Tibial nerve (tissue), 4 donors: ENCODE measurements around the gene SSTR3. TPM values are rescaled to one million over a fixed set of nuclear protein-coding genes. Genes with fewer than 3 reads are reported as not detected.

Experiments
- DNase-seq, 2 donors: peaks; one replicate each; pipeline ENCODE4 v3.0.0-alpha.2; 2019; ENCODE audit warnings: low spot score in 2 of 2
- H3K27ac ChIP-seq, 4 donors: fragments of 200-600 bp; sonication (generic) in 3 of 4; one replicate each; pipeline ENCODE4 v1.5.1; 2017 to 2019; ENCODE audit warnings: mild to moderate bottlenecking in 1 of 4
- H3K27me3 ChIP-seq, 2 donors: fragments of 200-600 bp; sonication (generic) in 1 of 2; one replicate each; pipeline versions ENCODE4 v1.5.1 to v1.6.0; 2017 to 2019
- H3K36me3 ChIP-seq, 3 donors: fragments of 200-600 bp; sonication (generic); one replicate each; pipeline ENCODE4 v1.5.1; 2018 to 2019
- H3K4me1 ChIP-seq, 4 donors: fragments of 200-600 bp; sonication (generic) in 3 of 4; one replicate each; pipeline ENCODE4 v1.5.1; 2017 to 2019
- H3K4me3 ChIP-seq, 4 donors: fragments of 200-600 bp; sonication (generic) in 3 of 4; one replicate each; pipeline ENCODE4 v1.5.1; 2017 to 2019; ENCODE audit warnings: mild to moderate bottlenecking in 1 of 4, moderate library complexity in 1 of 4
- H3K9me3 ChIP-seq, 4 donors: fragments of 200-600 bp; sonication (generic) in 3 of 4; one replicate each; pipeline ENCODE4 v1.5.1; 2017 to 2019
- CTCF ChIP-seq, 5 experiments: fragments of 200-600 bp in 3 of 5; fragments of 450-650 bp in 2 of 5; sonication (generic) in 3 of 5; IDR thresholded peaks; one replicate each; pipeline ENCODE4 v1.5.1; 2016 to 2019; ENCODE audit warnings: antibody characterized with exemption in 5 of 5, mild to moderate bottlenecking in 3 of 5, moderate library complexity in 2 of 5
- EP300 ChIP-seq, 2 donors: sonication (generic); formaldehyde crosslinking; IDR thresholded peaks; one replicate each; pipeline ENCODE4 v1.6.1; 2017; ENCODE audit warnings: antibody characterized with exemption in 2 of 2, mild to moderate bottlenecking in 1 of 2
- POLR2A ChIP-seq, 2 donors: fragments of 450-650 bp; IDR thresholded peaks; one replicate each; pipeline ENCODE4 v1.6.1; 2017; ENCODE audit warnings: antibody characterized with exemption in 2 of 2, mild to moderate bottlenecking in 2 of 2, moderate library complexity in 2 of 2
- WGBS, 2 donors: methylation state at CpG; one replicate each; pipeline ENCODE4 v1.1.5; 2018; 5-methylcytosine and 5-hydroxymethylcytosine counted together
- total RNA-seq, 4 donors: library from RNA; depleted of rRNA; stranded (reverse); fragments of >200 nt; gene quantifications; one replicate each; pipeline ENCODE4 v1.1.0, GENCODE V29; 2016

Gene SSTR3
- total RNA-seq, 4 donors from 2014 or later: not detected

GRCh38 chr22:37258753-37259401, 46.6 kb upstream of the SSTR3 start:
- Histone ChIP-seq H3K27ac (no peak overlapping the region), H3K36me3 (no peaks in the 10 kb centered on the region), H3K9me3 (peaks cover 0 to 6% (median 0%) of the 10 kb centered on the region in 4 donors), H3K27me3 (peaks cover 2 to 74% of the 10 kb centered on the region in 2 donors), H3K4me3 (no peak overlapping the region), H3K4me1 (peaks cover 0 to 16% (median 0%) of the 10 kb centered on the region in 4 donors)
- WGBS, 2 donors: 77 to 82% methylated on average over 14 of the region's 14 CpGs
- DNase-seq: no peak
- TF ChIP-seq CTCF (IDR thresholded peaks at IDR 0.05): no peak
- TF ChIP-seq EP300 (IDR thresholded peaks at IDR 0.05): no peak
- no peak for TF ChIP-seq POLR2A (IDR thresholded peaks at IDR 0.05)

GRCh38 chr22:37258005-37258752, 45.9 kb upstream of the SSTR3 start:
- TF ChIP-seq POLR2A (IDR thresholded peaks at IDR 0.05) (no peak), EP300 (IDR thresholded peaks at IDR 0.05) (no peak), CTCF (IDR thresholded peaks at IDR 0.05) (no peak)
- no peak for DNase-seq
- Histone ChIP-seq H3K4me3 (no peak overlapping the region), H3K9me3 (no peaks in the 10 kb centered on the region), H3K27ac (no peak overlapping the region), H3K4me1 (peaks cover 0 to 16% (median 0%) of the 10 kb centered on the region in 4 donors), H3K36me3 (no peaks in the 10 kb centered on the region), H3K27me3 (peaks cover 2 to 81% of the 10 kb centered on the region in 2 donors)
- 81 to 90% methylated on average over 9 of the region's 9 CpGs for WGBS, 2 donors

- no peak overlapping the region for H3K4me3 ChIP-seq
- WGBS, 2 donors: 65% methylated on average over 10 of the region's 10 CpGs
- H3K27ac ChIP-seq: no peak overlapping the region
- no peaks in the 10 kb centered on the region for H3K36me3 ChIP-seq
- TF ChIP-seq CTCF (IDR thresholded peaks at IDR 0.05) (no peak), POLR2A (IDR thresholded peaks at IDR 0.05) (no peak), EP300 (IDR thresholded peaks at IDR 0.05) (no peak)
- no peak for DNase-seq
- no peaks in the 10 kb centered on the region for H3K9me3 ChIP-seq
- peaks cover 0 to 16% (median 0%) of the 10 kb centered on the region in 4 donors for H3K4me1 ChIP-seq
- H3K27me3 ChIP-seq: peaks cover 2 to 77% of the 10 kb centered on the region in 2 donors
Observed at GRCh38 chr22:37256075-37256726, 43.9 kb upstream of the SSTR3 start.

GRCh38 chr22:37255558-37256006, 43.3 kb upstream of the SSTR3 start:
- TF ChIP-seq POLR2A (IDR thresholded peaks at IDR 0.05): no peak
- no peak for TF ChIP-seq EP300 (IDR thresholded peaks at IDR 0.05)
- TF ChIP-seq CTCF (IDR thresholded peaks at IDR 0.05): no peak
- no peak overlapping the region for H3K27ac ChIP-seq
- H3K4me1 ChIP-seq: peaks cover 0 to 13% (median 0%) of the 10 kb centered on the region in 4 donors
- no peak overlapping the region for H3K4me3 ChIP-seq
- peaks cover 2 to 77% of the 10 kb centered on the region in 2 donors for H3K27me3 ChIP-seq
- H3K36me3 ChIP-seq: no peaks in the 10 kb centered on the region
- DNase-seq: no peak
- no peaks in the 10 kb centered on the region for H3K9me3 ChIP-seq

- H3K9me3 ChIP-seq: no peaks in the 10 kb centered on the region
- no peak for DNase-seq
- WGBS, 2 donors: 58 to 62% methylated on average over 5 of the region's 5 CpGs
- TF ChIP-seq POLR2A (IDR thresholded peaks at IDR 0.05) (no peak), CTCF (IDR thresholded peaks at IDR 0.05) (no peak), EP300 (IDR thresholded peaks at IDR 0.05) (no peak)
- H3K27ac ChIP-seq: no peak overlapping the region
- H3K27me3 ChIP-seq: peaks cover 2 to 74% of the 10 kb centered on the region in 2 donors
- peaks cover 0 to 8% (median 0%) of the 10 kb centered on the region in 4 donors for H3K4me1 ChIP-seq
- no peak overlapping the region for H3K4me3 ChIP-seq
- no peaks in the 10 kb centered on the region for H3K36me3 ChIP-seq
Observed at GRCh38 chr22:37254867-37255233, 42.6 kb upstream of the SSTR3 start.
